ENCODE data around the gene FHAD1. TPM values are rescaled to one million over a fixed set of nuclear protein-coding genes. Genes with fewer than 3 reads are reported as not detected.

The FHAD1 gene
- polyA plus RNA-seq, 1 donor, result 2.1 TPM

DNA sequence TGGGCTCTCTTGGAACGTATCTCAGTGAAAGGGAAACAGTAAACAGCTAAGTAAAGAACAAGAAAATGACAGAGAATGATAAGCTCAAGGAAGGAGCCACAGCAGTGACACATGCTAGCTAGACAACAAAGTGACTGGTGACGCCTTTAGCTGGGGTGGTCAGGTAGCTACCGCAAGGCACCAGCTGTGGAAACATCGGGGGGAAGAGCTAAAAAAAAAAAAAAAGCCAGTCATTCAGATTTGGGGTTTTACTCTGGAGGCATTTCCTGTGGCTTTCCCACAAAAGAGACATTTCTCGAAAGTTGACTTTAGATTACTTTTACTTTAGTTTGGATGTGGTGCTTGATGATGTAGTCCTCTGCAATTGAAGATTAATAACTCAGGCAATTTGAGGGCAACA is 2.1 kb downstream of the FHAD1 start:
- DNase-seq, result no peak

- no peak for DNase-seq
These were observed 5.1 kb downstream of the FHAD1 start for GRCh38 chr1:15251857-15252835.

GRCh38 chr1:15254559-15254958 is 7.5 kb downstream of the FHAD1 start:
- no peak for DNase-seq

GRCh38 chr1:15255582-15256149 is 8.6 kb downstream of the FHAD1 start:
- no peak for DNase-seq

DNA sequence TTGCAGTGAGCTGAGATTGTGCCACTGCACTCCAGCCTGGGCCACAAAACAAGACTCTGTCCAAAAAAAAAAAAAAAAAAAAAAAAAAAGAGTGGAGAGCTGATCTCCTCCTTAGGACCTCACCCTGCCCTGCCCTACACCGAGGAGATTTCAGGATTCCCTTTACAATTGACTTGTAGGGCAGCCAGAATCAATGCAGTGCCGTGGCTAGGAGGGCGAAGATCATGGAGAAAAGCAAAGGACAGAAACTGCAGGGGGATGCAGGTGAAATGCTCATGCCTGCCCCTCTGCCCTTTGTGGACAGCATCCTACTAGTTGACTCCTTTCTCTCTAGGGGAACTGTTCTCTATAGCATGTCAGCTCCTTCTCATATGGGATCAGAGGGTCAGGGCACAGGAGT is 9.6 kb downstream of the FHAD1 start:
- DNase-seq, result no peak

- no peak for DNase-seq
These were observed 10.3 kb downstream of the FHAD1 start for GRCh38 chr1:15257309-15257708.

GRCh38 chr1:15258833-15259621 is 12.0 kb downstream of the FHAD1 start:
- DNase-seq, result no peak

DNA sequence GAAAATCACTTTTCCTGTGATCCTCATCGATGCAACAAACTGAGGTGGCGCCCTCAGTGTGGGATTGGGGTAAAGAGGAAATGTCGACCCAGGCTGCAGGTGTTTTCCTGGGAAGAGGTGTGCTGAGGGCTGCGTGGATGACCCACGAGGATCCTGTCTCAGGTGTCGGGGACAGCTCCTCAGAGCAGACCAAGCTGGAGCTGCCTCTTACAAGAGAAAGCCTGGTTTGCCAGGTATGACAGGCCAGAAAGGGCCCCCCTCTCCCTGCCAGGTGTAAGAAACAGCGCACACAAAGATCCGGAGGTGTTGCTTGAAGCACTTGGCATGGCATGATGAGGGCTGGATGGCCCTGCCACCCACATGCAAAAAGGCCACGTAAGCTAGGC is 12.6 kb downstream of the FHAD1 start:
- no peak for DNase-seq

GRCh38 chr1:15260418-15261154 is 13.6 kb downstream of the FHAD1 start:
- no peak for DNase-seq

GRCh38 chr1:15261155-15262002 is 14.4 kb downstream of the FHAD1 start:
- DNase-seq, result no peak

GRCh38 chr1:15262003-15262377 is 15.0 kb downstream of the FHAD1 start:
- DNase-seq, result no peak

DNA sequence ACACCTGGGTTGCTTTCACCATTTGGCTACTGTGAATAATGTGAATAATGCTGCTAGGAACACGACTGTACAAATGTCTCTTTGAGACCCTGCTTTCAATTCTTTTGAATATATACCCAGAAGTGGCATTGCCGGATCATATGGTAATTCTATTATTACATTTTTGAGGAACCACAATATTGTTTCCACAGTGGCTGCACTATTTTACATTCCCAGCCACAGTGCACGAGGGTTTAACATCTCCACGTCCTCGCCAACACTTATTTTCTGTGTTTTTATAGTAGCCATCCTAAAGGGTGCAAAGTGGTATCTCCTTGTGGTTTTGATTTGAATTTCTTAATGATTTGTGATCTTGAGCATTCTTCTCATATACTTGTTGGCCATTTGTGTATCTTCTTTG is 15.7 kb downstream of the FHAD1 start:
- no peak for DNase-seq

DNA sequence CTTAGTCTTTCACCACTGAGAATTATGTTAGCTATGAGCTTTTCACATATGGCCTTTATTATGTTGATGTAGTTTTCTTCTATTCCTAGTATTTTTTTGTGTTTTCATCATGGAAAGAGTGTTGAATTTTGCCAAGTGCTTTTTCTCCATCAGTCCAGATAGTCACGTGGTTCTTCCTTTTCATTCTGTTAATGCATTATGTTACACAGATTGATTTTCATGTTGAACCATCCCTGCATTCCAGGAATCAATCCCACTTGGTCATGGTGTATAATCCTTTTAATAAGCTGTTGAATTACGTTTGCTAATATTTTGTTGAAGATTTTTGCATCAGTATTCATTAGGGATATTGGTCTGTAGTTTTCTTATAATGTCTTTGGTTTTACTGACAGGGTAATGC is 17.7 kb downstream of the FHAD1 start:
- DNase-seq, result no peak

DNA sequence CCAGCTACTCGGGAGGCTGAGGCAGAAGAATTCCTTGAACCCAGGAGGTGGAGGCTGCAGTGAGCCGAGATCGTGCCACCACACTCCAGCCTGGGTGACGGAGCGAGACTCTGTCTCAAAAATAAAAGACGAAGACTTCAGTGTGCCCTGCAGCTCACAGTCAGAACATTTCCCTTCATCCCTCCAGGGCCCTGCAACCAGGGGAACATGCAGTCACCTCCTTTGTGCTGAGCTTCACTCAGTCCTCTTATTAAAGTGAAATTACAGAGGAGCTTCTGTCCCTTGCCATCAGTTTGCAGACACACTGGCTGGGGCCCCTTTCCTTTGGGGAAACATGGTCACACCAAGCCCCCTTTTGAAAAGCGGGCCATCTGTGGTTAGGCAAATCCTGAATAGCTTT is 24.2 kb downstream of the FHAD1 start:
- DNase-seq, result no peak

DNA sequence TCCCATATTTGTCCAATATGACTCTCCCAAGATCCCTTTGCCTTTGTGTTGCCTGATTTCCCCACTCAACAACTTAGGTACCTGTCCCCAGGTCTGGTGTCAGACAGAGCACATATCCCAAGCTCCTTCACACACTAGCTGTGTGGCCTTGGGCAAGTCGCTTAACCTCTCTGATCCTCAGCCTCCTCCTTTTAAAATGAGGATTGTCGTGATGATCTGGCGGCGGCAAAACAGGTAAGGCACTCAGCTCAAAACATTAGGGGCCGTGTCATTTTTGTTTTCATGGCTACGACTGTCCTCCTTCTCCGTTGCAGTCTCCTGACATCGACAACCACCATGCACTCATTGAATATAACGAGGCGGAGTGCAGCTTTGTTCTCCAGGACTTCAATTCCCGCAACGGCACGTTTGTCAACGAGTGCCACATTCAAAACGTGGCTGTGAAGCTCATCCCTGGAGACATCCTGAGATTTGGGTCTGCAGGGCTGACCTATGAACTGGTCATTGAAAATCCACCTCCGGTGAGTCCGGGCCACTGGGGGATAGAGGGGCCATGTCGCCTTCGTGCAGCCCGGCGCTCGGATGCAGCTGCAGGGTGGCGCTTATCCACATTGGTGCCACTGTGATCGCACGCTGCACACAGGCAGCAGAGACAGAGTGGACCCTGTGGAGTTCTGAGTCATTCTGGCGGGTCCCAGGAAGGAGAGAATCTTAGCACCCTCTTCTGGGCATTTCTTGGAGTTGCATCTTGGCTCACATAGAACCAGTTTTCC is 25.2 kb downstream of the FHAD1 start:
- peak; percentile 69 for DNase-seq

GRCh38 chr1:15272782-15273127 is 25.7 kb downstream of the FHAD1 start:
- no peak for DNase-seq

- DNase-seq, result no peak
These were observed 26.3 kb downstream of the FHAD1 start for GRCh38 chr1:15273274-15273673.

- DNase-seq, result no peak
These were observed 29.1 kb downstream of the FHAD1 start for GRCh38 chr1:15275921-15276683.

DNA sequence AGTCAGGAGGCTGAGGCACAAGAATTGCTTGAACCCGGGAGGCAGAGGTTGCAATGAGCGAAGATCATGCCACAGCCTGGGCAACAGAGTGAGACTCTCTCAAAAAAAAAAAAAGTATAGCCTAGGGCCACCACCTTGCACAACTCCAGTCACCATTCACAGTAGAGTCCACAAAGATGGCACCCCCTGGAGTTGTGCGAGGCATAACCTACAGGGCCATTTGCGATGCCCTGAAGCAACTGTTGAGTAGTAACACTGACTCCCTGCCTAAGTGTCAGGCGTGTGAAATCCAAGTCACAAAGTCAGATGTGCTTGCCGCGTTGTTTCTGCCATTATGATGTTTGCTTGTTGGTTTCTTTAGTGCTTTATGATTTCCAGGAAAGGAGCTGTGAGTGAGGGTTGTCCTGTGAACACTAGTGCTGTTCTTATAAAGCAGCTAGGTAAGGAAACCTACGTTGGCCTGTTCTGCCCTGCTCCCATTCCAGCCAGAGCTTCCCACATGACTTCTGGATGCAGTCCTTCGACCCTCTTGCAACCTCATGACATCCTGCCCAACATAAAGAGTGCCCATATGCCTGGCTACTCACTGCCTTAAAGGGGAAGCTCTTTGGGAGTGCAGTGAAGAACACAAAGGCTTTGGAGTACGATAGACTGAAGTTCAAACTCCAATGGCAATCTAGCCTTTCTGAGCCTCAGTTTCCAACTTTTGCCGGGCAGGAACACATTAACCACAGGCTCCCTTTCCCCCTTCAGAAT is 29.8 kb downstream of the FHAD1 start:
- DNase-seq, result no peak

All from hindlimb muscle (tissue), 1 donor.